B cell (primary cell): ENCODE data around the gene TRIM17. TPM values are rescaled to one million over a fixed set of nuclear protein-coding genes. Genes with fewer than 3 reads are reported as not detected.

Experiments used
- ATAC-seq: fragments of 200-7000 bp; cut with Tn5 transposase; one replicate; pipeline ENCODE4 v1.10.0; 2021; ENCODE audit warnings: low read depth, mild to moderate bottlenecking, moderate number of reproducible peaks, moderate library complexity
- CTCF ChIA-PET: fragments of 350-600 bp; sonication (Branson Sonifier 250); formaldehyde crosslinking; loops from one replicate; lab custom pipeline; 2021; ENCODE audit warnings: antibody characterized with exemption, inconsistent platforms; lab: Charles Lee
- POLR2A ChIA-PET: fragments of 350-600 bp; sonication (Branson Sonifier 250); formaldehyde crosslinking; loops from one replicate; lab custom pipeline; 2021; ENCODE audit warnings: antibody characterized with exemption; lab: Charles Lee
- DNase-seq: peaks from one replicate; pipeline ENCODE4 v3.0.0; 2013
- H2AFZ ChIP-seq: 2 replicates; pipeline ENCODE4 v1.6.1; 2012; ENCODE audit warnings: mild to moderate bottlenecking, low read depth, low read length; ENCODE audit not compliant: insufficient read depth, poor library complexity, severe bottlenecking
- H3K27ac ChIP-seq, 2 donors: 1 replicate in 1 of 2; 2 replicates in 1 of 2; pipeline ENCODE4 v1.5.1; 2012 to 2013; ENCODE audit warnings: low read length in 2 of 2, mild to moderate bottlenecking in 2 of 2, moderate library complexity in 1 of 2
- H3K27me3 ChIP-seq, 4 experiments: fragments of 200-600 bp in 1 of 4; sonication (generic) in 1 of 4; replicated peaks in 1 of 4; 1 replicate in 2 of 4; 2 replicates in 2 of 4; pipeline versions ENCODE4 v1.6.1 to v1.7.0; 2013 to 2016; ENCODE audit warnings: low read length in 3 of 4, mild to moderate bottlenecking in 2 of 4, mixed read lengths in 1 of 4, moderate library complexity in 1 of 4; ENCODE audit not compliant: insufficient read depth in 4 of 4, control insufficient read depth in 3 of 4; ENCODE audit errors: control extremely low read depth in 1 of 4
- H3K36me3 ChIP-seq, 2 experiments: replicated peaks in 1 of 2; 1 replicate in 1 of 2; 2 replicates in 1 of 2; pipeline versions ENCODE4 v1.6.1 to v1.7.1; 2013; ENCODE audit warnings: low read length in 1 of 2; ENCODE audit not compliant: insufficient read depth in 2 of 2, control insufficient read depth in 1 of 2; ENCODE audit errors: control extremely low read depth in 1 of 2, extremely low read depth in 1 of 2
- H3K4me1 ChIP-seq, 2 donors: fragments of 200-600 bp in 1 of 2; sonication (generic) in 1 of 2; 1 replicate in 1 of 2; 2 replicates in 1 of 2; pipeline versions ENCODE4 v1.5.1 to v1.6.1; 2013 to 2017; ENCODE audit warnings: low read length in 2 of 2; ENCODE audit not compliant: control insufficient read depth in 2 of 2, insufficient read depth in 2 of 2
- H3K4me2 ChIP-seq: replicated peaks from 2 replicates; pipeline ENCODE3; 2012; ENCODE audit warnings: mild to moderate bottlenecking, low read depth, low read length; ENCODE audit not compliant: poor library complexity, severe bottlenecking
- H3K4me3 ChIP-seq, 5 experiments: fragments of 200-600 bp in 1 of 5; sonication (generic) in 1 of 5; 1 replicate in 3 of 5; 2 replicates in 2 of 5; pipeline versions ENCODE4 v1.5.1 to v1.7.0; 2011 to 2016; ENCODE audit warnings: low read length in 4 of 5, mild to moderate bottlenecking in 4 of 5, low read depth in 2 of 5, control low read depth in 1 of 5, moderate library complexity in 1 of 5; ENCODE audit not compliant: insufficient read depth in 1 of 5; ENCODE audit errors: control extremely low read depth in 1 of 5, extremely low read depth in 1 of 5
- H3K79me2 ChIP-seq: fragments of 200-600 bp; sonication (generic); one replicate; pipeline ENCODE4 v1.6.0; 2016; ENCODE audit warnings: low read length; ENCODE audit not compliant: control insufficient read depth, insufficient read depth
- H3K9ac ChIP-seq: fragments of 200-600 bp; sonication (generic); 2 replicates; pipeline ENCODE4 v1.6.1; 2017; ENCODE audit warnings: mild to moderate bottlenecking, low read length, moderate library complexity
- H3K9me3 ChIP-seq, 3 donors: one replicate each; pipeline versions ENCODE4 v1.6.1 to v1.7.1; 2013; ENCODE audit warnings: low read length in 2 of 3; ENCODE audit not compliant: control insufficient read depth in 2 of 3, insufficient read depth in 1 of 3; ENCODE audit errors: control extremely low read depth in 1 of 3
- H4K20me1 ChIP-seq: 2 replicates; pipeline ENCODE4 v1.6.0; 2012; ENCODE audit warnings: mild to moderate bottlenecking, low read length; ENCODE audit not compliant: insufficient read depth, control insufficient read depth, poor library complexity, severe bottlenecking
- H3K27ac Mint-ChIP-seq: one replicate; pipeline ENCODE4 v1.8.0; 2021; ENCODE audit warnings: mixed read lengths
- H3K27me3 Mint-ChIP-seq: one replicate; pipeline ENCODE4 v1.8.0; 2021; ENCODE audit warnings: mixed read lengths
- H3K4me1 Mint-ChIP-seq: one replicate; pipeline ENCODE4 v1.8.0; 2021; ENCODE audit warnings: mixed read lengths
- H3K4me3 Mint-ChIP-seq: one replicate; pipeline ENCODE4 v1.8.0; 2021; ENCODE audit warnings: mixed read lengths
- H3K9me3 Mint-ChIP-seq: one replicate; pipeline ENCODE4 v1.8.0; 2022; ENCODE audit warnings: mixed read lengths; ENCODE audit not compliant: insufficient read depth
- CTCF ChIP-seq: fragments of 200-600 bp; IDR thresholded peaks from one replicate; pipeline ENCODE4 v1.8.0; 2022; ENCODE audit warnings: antibody characterized with exemption, mild to moderate bottlenecking
- EZH2 ChIP-seq: IDR thresholded peaks from 2 replicates; pipeline ENCODE4 v1.6.1; 2012; ENCODE audit warnings: borderline replicate concordance, low read depth, mild to moderate bottlenecking, moderate library complexity, low read length; ENCODE audit not compliant: insufficient read depth, poor library complexity, severe bottlenecking
- WGBS: methylation state at CpG from one replicate; pipeline ENCODE4 v1.1.5; 2013; ENCODE audit warnings: missing lambda C conversion rate; ENCODE audit not compliant: insufficient coverage; 5-methylcytosine and 5-hydroxymethylcytosine counted together
- intact Hi-C: fragments of 100-400 bp; cut with micrococcal nuclease; formaldehyde crosslinking; loops from one replicate; pipeline ENCODE4 v1.10.0; 2022
- polyA plus RNA-seq: library from polyadenylated mRNA; depleted of rRNA; stranded (reverse); fragments of >200 nt; gene quantifications from 2 replicates; pipeline ENCODE4 v1.2.3, GENCODE V29; 2012
- total RNA-seq, 2 donors: library from RNA; stranded (reverse); fragments of 120-200 nt in 1 of 2; gene quantifications; 1 replicate in 1 of 2; 2 replicates in 1 of 2; pipeline versions ENCODE4 v1.2.3 to v1.2.4, GENCODE V29; 2013 to 2022

TRIM17 gene
- total and polyA plus RNA-seq, 2 donors (not counting 1 experiment from before 2014, with no cell fraction given): not detected

DNA sequence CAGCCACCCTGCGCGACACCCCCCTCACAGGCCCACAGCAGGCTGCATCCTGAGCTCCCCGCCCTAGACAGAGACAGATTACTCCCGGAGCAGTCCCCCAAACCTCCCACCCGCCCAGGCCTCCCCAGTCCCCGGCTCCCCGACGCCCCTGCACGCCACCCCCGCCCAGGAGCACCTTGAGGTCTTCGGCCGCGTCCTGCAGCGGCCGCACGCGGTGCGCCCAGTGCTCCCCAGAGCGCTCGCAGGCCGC lies 10.8 kb downstream of the TRIM17 start:
- Histone ChIP-seq H3K27ac (peak overlapping the region in 1 of 2 donors; percentile 83), H3K79me2 (peaks cover 61% of the 10 kb centered on the region), H3K4me1 (peaks cover 27 to 39% of the 10 kb centered on the region in 2 donors), H3K9ac (peak overlapping the region; percentile 87), H2AFZ (peak overlapping the region; percentile 97), H3K4me3 (peak overlapping the region; percentile 38 to 89 (median 81)), H3K4me2 (peak overlapping the region; percentile 98), H3K9me3 (no peaks in the 10 kb centered on the region), H4K20me1 (peaks cover 68% of the 10 kb centered on the region), H3K36me3 (peaks cover 0 to 13% of the 10 kb centered on the region in 2 experiments), H3K27me3 (no peaks in the 10 kb centered on the region)
- ATAC-seq (no peak), DNase-seq (no peak)
- Mint-ChIP-seq H3K9me3 (no peaks in the 10 kb centered on the region), H3K27ac (peak overlapping the region; percentile 81), H3K27me3 (no peaks in the 10 kb centered on the region), H3K4me1 (peaks cover 47% of the 10 kb centered on the region), H3K4me3 (peak overlapping the region; percentile 92)
- 2% methylated on average over 21 of the region's 21 CpGs for WGBS
- TF ChIP-seq EZH2: no peak
- TF ChIP-seq CTCF: no peak
- ChIA-PET POLR2A (interaction anchor here (0.7 to 3.5 kb wide), 4 partner anchors 51 to 296 kb away, joined by 3 to 12 read pairs (median 6); partner anchors contain the start of genes IBA57 and RNF187), CTCF (interaction anchor here (0.8 to 1.2 kb wide), 5 partner anchors 17 to 407 kb away, joined by 3 to 4 read pairs (median 3); no protein-coding TSS in a partner anchor)
- intact Hi-C loops: loop anchor here (1.0 to 5.0 kb wide), 8 partner anchors 51 to 1221 kb away; partner anchors contain the start of genes IBA57, RNF187, TAF5L and URB2

GRCh38 chr1:228405200-228405978 lies 11.3 kb downstream of the TRIM17 start:
- Histone ChIP-seq H3K79me2 (peaks cover 65% of the 10 kb centered on the region), H2AFZ (no peak overlapping the region), H3K9ac (peak overlapping the region; percentile 87), H3K4me3 (peak overlapping the region; percentile 38 to 89 (median 81)), H3K9me3 (no peaks in the 10 kb centered on the region), H4K20me1 (peaks cover 73% of the 10 kb centered on the region), H3K27me3 (no peaks in the 10 kb centered on the region), H3K4me1 (peaks cover 27 to 39% of the 10 kb centered on the region in 2 donors), H3K4me2 (peak overlapping the region; percentile 98), H3K36me3 (peaks cover 0 to 18% of the 10 kb centered on the region in 2 experiments), H3K27ac (peak overlapping the region in 1 of 2 donors; percentile 83)
- no peaks in the 10 kb centered on the region for H3K9me3 Mint-ChIP-seq
- peaks cover 48% of the 10 kb centered on the region for H3K4me1 Mint-ChIP-seq
- TF ChIP-seq CTCF (no peak), EZH2 (no peak)
- 47% methylated on average over 11 of the region's 11 CpGs for WGBS
- peak overlapping the region; percentile 86 for H3K27ac Mint-ChIP-seq
- ChIA-PET POLR2A (interaction anchor here (0.7 to 3.5 kb wide), 4 partner anchors 52 to 296 kb away, joined by 3 to 12 read pairs (median 6); partner anchors contain the start of genes IBA57 and RNF187), CTCF (interaction anchor here (0.6 to 1.2 kb wide), 5 partner anchors 17 to 415 kb away, joined by 3 to 4 read pairs (median 3); no protein-coding TSS in a partner anchor)
- intact Hi-C loops: loop anchor here (5.0 kb wide), 3 partner anchors 97 to 1222 kb away; partner anchors contain the start of genes TAF5L and URB2
- no peaks in the 10 kb centered on the region for H3K27me3 Mint-ChIP-seq
- no peak for DNase-seq
- ATAC-seq: no peak
- peak overlapping the region; percentile 92 for H3K4me3 Mint-ChIP-seq
